Measurements from ENCODE around the gene SRRM2. TPM values are rescaled to one million over a fixed set of nuclear protein-coding genes. Genes with fewer than 3 reads are reported as not detected.

SRRM2 gene
- polyA plus RNA-seq, 1 experiment = 80.5 TPM

DNA sequence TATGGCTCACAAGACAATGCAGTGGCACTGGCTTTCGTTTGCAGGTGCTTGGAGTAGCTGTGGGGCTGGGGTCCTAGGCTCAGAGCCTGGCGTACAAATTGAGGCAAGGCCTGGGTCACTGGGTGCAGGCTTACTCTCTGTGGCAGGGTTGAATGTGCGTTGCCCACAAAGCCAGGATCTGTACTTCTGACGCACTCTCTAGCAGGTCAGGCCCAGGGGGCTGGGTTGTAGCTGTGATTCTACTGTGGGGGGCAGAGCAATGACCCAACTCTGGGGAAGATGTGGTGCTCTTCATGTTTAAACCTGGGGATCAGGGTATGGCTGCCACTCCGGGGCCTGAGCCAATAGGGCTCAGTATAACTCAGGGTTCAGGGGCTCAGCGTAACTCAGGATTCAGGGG, 58.2 kb downstream of the SRRM2 start:
- TF ChIP-seq, protein P1, sequence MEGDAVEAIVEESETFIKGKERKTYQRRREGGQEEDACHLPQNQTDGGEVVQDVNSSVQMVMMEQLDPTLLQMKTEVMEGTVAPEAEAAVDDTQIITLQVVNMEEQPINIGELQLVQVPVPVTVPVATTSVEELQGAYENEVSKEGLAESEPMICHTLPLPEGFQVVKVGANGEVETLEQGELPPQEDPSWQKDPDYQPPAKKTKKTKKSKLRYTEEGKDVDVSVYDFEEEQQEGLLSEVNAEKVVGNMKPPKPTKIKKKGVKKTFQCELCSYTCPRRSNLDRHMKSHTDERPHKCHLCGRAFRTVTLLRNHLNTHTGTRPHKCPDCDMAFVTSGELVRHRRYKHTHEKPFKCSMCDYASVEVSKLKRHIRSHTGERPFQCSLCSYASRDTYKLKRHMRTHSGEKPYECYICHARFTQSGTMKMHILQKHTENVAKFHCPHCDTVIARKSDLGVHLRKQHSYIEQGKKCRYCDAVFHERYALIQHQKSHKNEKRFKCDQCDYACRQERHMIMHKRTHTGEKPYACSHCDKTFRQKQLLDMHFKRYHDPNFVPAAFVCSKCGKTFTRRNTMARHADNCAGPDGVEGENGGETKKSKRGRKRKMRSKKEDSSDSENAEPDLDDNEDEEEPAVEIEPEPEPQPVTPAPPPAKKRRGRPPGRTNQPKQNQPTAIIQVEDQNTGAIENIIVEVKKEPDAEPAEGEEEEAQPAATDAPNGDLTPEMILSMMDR (IDR thresholded peaks at IDR 0.05; ENCODE audit: low read depth, low read length) = no peak
- H3K27ac ChIP-seq (ENCODE audit: low read depth, low read length) = no peak overlapping the region

DNA sequence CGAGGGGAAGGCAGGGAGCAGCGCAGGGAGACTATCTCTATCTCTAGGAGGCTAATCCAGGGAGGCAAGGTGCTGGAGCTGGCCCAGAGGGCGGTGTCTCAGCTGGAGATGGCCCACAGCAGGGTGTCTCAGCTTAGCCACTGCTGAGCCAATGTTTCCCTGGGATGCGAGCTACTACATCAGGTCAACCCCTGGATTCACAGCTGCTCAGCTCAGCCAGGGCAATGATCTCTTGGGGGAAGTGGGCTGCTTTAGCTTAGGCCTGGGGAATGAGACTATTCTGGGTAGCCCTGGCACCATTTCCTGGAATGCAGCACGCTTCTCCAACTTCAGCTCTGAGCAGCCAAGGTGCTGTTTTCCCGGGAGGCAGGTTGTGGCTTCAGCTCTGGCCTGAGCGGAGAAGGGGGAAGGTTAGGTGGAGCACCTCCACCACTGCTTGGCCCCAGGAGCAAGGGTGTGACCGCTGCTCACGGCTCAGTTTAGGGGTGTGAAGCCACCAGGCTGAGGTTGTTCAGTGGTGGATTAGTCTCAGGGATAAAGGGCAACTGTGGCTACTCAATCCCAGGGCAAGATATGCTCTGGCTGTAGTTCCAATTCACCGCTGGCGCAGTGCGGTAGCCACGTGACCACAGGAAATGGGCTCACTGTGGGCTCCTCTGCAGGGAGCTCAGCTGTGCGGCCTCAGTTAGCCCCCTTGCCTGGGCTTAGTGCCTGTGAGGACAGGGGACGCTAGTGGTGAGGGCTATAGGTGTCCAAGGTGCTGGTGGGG, 59.4 kb downstream of the SRRM2 start:
- Histone ChIP-seq H3K27ac (ENCODE audit: low read depth, low read length) (no peak overlapping the region), H3K9me3 (ENCODE audit: control insufficient read depth, insufficient read depth, low read length) (no peaks in the 10 kb centered on the region; the same call in 1 of the 2 replicates), H3K4me3 (ENCODE audit: low read depth, low read length) (no peak overlapping the region), H3K27me3 (ENCODE audit: control insufficient read depth, insufficient read depth, low read length) (peaks cover 26% of the 10 kb centered on the region)
- TF ChIP-seq, protein P1 (IDR thresholded peaks at IDR 0.05; ENCODE audit: low read depth, low read length) = no peak
- POLR2A ChIA-PET = interaction anchor here (0.7 kb wide), 1 partner anchor 120 kb away, joined by 5 read pairs; no protein-coding TSS in a partner anchor
- CTCF ChIA-PET = no interaction called here
- no peak for DNase-seq (ENCODE audit: low read depth, low spot score)

More for the DNA sequence above, 58.2 kb downstream of the SRRM2 start:
- ChIA-PET CTCF (no interaction called here), POLR2A (no interaction called here)
- Histone ChIP-seq H3K4me3 (ENCODE audit: low read depth, low read length) (no peak overlapping the region), H3K27me3 (ENCODE audit: control insufficient read depth, insufficient read depth, low read length) (peaks cover 32% of the 10 kb centered on the region), H3K9me3 (ENCODE audit: control insufficient read depth, insufficient read depth, low read length) (no peaks in the 10 kb centered on the region; the same call in 1 of the 2 replicates)
- no peak for DNase-seq (ENCODE audit: low read depth, low spot score)

DNA sequence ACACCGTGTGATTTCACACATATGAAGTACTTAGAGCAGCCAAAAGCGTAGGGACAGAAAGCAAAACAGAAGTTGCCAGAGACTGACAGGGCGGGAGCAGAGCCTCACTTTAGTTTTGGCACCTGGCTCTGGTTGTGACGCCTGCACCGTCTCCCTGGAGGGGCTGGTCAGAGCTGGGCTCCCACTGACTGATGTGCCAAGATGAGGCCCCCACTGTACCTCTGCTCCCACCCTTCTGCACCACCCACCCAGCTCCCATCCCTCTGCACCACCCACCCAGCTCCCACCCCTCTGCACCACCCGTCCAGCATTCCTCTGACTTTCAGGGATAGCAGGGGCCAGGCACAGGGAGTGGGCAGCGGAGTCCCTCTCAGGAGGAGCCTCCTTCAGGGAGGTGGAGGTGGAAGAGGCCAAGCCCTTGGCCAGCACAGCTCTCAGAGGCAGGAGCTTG, 61.4 kb downstream of the SRRM2 start:
- no peak overlapping the region for H3K27ac ChIP-seq (ENCODE audit: low read depth, low read length)
- peaks cover 4% of the 10 kb centered on the region; the same call in 1 of the 2 replicates for H3K9me3 ChIP-seq (ENCODE audit: control insufficient read depth, insufficient read depth, low read length)
- TF ChIP-seq, protein P1 (IDR thresholded peaks at IDR 0.05; ENCODE audit: low read depth, low read length) = no peak
- no peak overlapping the region for H3K4me3 ChIP-seq (ENCODE audit: low read depth, low read length)
- DNase-seq (ENCODE audit: low read depth, low spot score) = no peak
- peaks cover 26% of the 10 kb centered on the region for H3K27me3 ChIP-seq (ENCODE audit: control insufficient read depth, insufficient read depth, low read length)
- CTCF ChIA-PET = interaction anchor here (0.7 kb wide), 1 partner anchor 55 kb away, joined by 3 read pairs; no protein-coding TSS in a partner anchor
- POLR2A ChIA-PET = no interaction called here

DNA sequence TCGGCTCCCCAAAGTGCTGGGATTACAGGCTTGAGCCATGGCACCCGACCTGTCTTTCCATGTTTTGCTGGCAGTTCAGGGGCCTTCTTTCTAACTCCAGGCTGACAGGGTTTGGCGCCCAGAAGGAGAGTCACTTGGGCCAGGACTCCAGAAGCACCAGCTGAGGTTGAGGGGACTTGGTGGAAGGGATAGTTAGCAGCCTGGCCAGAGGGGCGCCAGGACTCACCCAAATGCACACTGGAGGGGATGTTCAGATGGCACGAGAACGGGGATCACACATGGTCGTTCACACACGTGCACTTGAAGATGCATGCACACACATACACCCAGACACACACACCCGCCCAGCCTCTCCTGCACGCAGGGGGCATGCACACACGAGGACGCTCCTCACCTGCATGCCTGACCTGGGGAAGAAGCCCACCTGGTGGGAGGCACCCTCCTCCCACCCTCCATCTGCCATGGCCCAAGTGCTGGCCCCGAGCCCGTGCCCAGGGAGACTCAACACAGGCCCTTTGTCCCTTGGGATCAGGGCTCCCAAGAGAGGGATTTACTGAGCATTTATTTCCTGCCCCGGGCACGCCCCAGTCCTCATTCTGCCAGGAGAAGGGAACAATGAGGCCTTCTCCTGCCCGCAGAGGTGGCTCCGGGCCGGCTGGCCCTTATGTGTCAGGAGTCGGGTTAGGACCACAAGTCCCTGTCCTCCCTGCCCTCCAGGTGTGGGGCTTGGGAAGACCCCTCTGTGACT, 62.3 kb downstream of the SRRM2 start:
- TF ChIP-seq, protein P1 (IDR thresholded peaks at IDR 0.05; ENCODE audit: low read depth, low read length) = no peak
- Histone ChIP-seq H3K27me3 (ENCODE audit: control insufficient read depth, insufficient read depth, low read length) (peaks cover 31% of the 10 kb centered on the region), H3K4me3 (ENCODE audit: low read depth, low read length) (no peak overlapping the region), H3K27ac (ENCODE audit: low read depth, low read length) (no peak overlapping the region), H3K9me3 (ENCODE audit: control insufficient read depth, insufficient read depth, low read length) (peaks cover 4% of the 10 kb centered on the region; the same call in 1 of the 2 replicates)
- no peak for DNase-seq (ENCODE audit: low read depth, low spot score)
- POLR2A ChIA-PET = no interaction called here
- CTCF ChIA-PET = no interaction called here

Data from AG04450 (cell line).